Astrocyte of the spinal cord (primary cell): ENCODE results near the gene WNK2.

Experiments
- DNase-seq: peaks from one replicate; pipeline ENCODE4 v3.0.0; 2011; ENCODE audit warnings: low read depth, low spot score
- H3K4me3 ChIP-seq: 2 replicates; pipeline ENCODE4 v1.5.1; 2011; ENCODE audit warnings: low read depth, mild to moderate bottlenecking, low read length, moderate library complexity
- CTCF ChIP-seq: IDR thresholded peaks from 2 replicates; pipeline ENCODE4 v1.5.1; 2012; ENCODE audit warnings: low read depth, mild to moderate bottlenecking, low read length, inconsistent platforms
- in situ Hi-C: cut with HindIII; loops from 2 replicates; pipeline ENCODE4 v1.10.0; 2017; ENCODE audit warnings: low sequenced_read_pairs

Gene WNK2

DNA sequence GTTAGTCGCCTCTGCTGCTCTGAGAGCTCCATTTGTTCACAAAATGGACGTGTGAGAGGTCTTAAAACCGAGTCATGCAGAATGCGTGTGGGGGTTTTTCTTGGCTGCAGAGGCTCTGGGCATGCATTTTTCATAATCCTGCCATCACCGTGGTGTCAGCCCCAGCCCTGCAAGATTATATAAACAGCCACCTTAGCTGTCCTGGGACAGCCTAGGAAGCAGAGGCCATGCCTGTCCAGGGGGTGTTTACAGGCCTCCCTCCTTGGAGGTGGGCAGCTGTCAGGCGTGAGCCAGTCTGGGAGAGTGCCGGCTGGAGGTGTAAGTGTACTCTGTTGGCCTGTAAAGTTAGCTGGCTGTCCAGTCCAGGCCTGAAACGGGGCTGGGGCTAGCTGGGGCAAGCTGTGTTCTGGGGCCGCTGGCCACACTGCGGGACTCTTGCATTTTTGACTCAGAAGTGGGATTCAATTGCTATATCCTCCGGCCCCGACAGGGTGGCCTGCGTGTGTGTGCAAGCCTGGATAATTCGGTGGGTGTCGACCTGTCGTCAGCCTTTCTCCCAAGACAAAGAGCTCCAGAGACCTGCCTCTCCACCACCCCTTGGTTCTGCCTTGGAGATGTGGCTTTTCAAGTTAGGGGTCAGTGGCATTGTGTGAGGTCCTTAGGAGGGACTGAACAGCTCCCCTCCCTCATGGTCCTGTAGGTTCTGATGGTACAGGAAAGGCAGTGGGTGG, 2.4 kb downstream of the WNK2 start:
- TF ChIP-seq CTCF = no peak
- no peak overlapping the region for H3K4me3 ChIP-seq
- no peak for DNase-seq
- in situ Hi-C loops = no loop called here

- in situ Hi-C loops = no loop called here
- no peak for DNase-seq
- no peak for TF ChIP-seq CTCF
- H3K4me3 ChIP-seq = no peak overlapping the region
These were observed 3.1 kb downstream of the WNK2 start for GRCh38 chr9:93187047-93187446.

- no peak for DNase-seq
- no peak overlapping the region for H3K4me3 ChIP-seq
- in situ Hi-C loops = no loop called here
- TF ChIP-seq CTCF = no peak
These were observed 3.6 kb downstream of the WNK2 start for GRCh38 chr9:93187574-93187973.

GRCh38 chr9:93188426-93189368, 4.8 kb downstream of the WNK2 start:
- H3K4me3 ChIP-seq = no peak overlapping the region
- DNase-seq = no peak
- in situ Hi-C loops = no loop called here
- TF ChIP-seq CTCF = no peak

- DNase-seq = no peak
- in situ Hi-C loops = no loop called here
- TF ChIP-seq CTCF = no peak
- no peak overlapping the region for H3K4me3 ChIP-seq
These were observed 5.6 kb downstream of the WNK2 start for GRCh38 chr9:93189369-93190132.

DNA sequence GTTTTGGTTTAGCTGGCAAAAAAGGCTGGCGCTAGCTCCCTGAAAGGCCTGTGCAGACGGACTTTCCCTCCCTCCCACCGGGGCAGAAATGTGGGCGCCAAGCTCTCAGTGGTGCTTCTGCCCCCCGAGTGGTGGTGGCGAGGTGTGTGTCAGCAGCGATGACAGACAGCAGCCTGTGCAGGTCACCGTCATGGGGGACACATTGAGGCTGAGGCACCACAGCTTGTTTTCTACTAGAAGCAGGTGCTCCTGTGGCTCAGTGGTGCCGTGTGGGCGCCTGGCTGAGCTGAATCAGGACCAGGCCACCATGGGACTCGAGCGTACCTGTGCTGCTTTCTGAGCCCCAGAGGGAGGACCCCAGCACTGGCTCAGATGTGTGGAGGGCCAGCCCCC, 6.2 kb downstream of the WNK2 start:
- in situ Hi-C loops = no loop called here
- no peak for DNase-seq
- no peak for TF ChIP-seq CTCF
- no peak overlapping the region for H3K4me3 ChIP-seq
